SK-N-SH (cell line): ENCODE data around the gene TGFBRAP1. TPM values are rescaled to one million over a fixed set of nuclear protein-coding genes. Genes with fewer than 3 reads are reported as not detected.

Experiments
- CTCF ChIA-PET: fragments of 300-600, 350-600 bp; formaldehyde crosslinking; extraction: SDS; loops from one replicate; lab custom pipeline; 2021; lab: Yijun Ruan, JAX
- POLR2A ChIA-PET: fragments of 350-600 bp; sonication (Branson Sonifier 250); formaldehyde crosslinking; extraction: SDS; loops from one replicate; lab custom pipeline; 2020; ENCODE audit warnings: antibody characterized with exemption, inconsistent platforms; lab: Yijun Ruan, JAX
- DNase-seq: peaks from one replicate; pipeline ENCODE4 v3.0.0; 2012
- H2AFZ ChIP-seq: fragments of 200-600 bp; sonication (generic); 2 replicates; pipeline ENCODE4 v1.8.1; 2016; ENCODE audit warnings: antibody characterized with exemption, mild to moderate bottlenecking, low read depth
- H3F3A ChIP-seq: fragments of 200-600 bp; sonication (generic); replicated peaks from 2 replicates; pipeline ENCODE3; 2016; ENCODE audit warnings: antibody characterized with exemption, mild to moderate bottlenecking; ENCODE audit not compliant: insufficient read depth
- H3K27ac ChIP-seq, 2 experiments: fragments of 200-500 bp in 1 of 2; fragments of 200-600 bp in 1 of 2; sonication (Bioruptor generic) in 1 of 2; sonication (generic), shearing (Covaris generic) in 1 of 2; 2 replicates each; pipeline versions ENCODE4 v1.5.1 to v1.6.1; 2014 to 2016; ENCODE audit warnings: low read depth in 2 of 2, inconsistent platforms in 1 of 2, low read length in 1 of 2, mild to moderate bottlenecking in 1 of 2, mixed read lengths in 1 of 2
- H3K27me3 ChIP-seq: fragments of 200-600 bp; sonication (generic), shearing (Covaris generic); 2 replicates; pipeline ENCODE4 v1.6.1; 2016; ENCODE audit warnings: mixed run types; ENCODE audit not compliant: insufficient read depth
- H3K36me3 ChIP-seq, 2 experiments: fragments of 200-500 bp in 1 of 2; fragments of 200-600 bp in 1 of 2; sonication (Bioruptor generic) in 1 of 2; sonication (generic) in 1 of 2; replicated peaks in 1 of 2; 2 replicates each; pipeline versions ENCODE3 to v1.5.1; 2014 to 2016; ENCODE audit warnings: low read length in 1 of 2, mild to moderate bottlenecking in 1 of 2; ENCODE audit not compliant: insufficient read depth in 2 of 2, control insufficient read depth in 1 of 2
- H3K4me1 ChIP-seq, 2 experiments: fragments of 200-500 bp in 1 of 2; fragments of 200-600 bp in 1 of 2; sonication (Bioruptor generic) in 1 of 2; sonication (generic), shearing (Covaris generic) in 1 of 2; 2 replicates each; pipeline versions ENCODE4 v1.5.1 to v1.6.1; 2014 to 2016; ENCODE audit warnings: low read depth in 1 of 2, low read length in 1 of 2, mixed run types in 1 of 2; ENCODE audit not compliant: insufficient read depth in 2 of 2, control insufficient read depth in 1 of 2
- H3K4me2 ChIP-seq: fragments of 200-600 bp; sonication (generic), shearing (Covaris generic); 2 replicates; pipeline ENCODE4 v1.6.1; 2017; ENCODE audit warnings: mixed run types
- H3K4me3 ChIP-seq, 2 experiments: fragments of 200-500 bp in 1 of 2; fragments of 200-600 bp in 1 of 2; sonication (Bioruptor generic) in 1 of 2; sonication (generic), shearing (Covaris generic) in 1 of 2; 2 replicates each; pipeline versions ENCODE4 v1.5.1 to v1.8.1; 2014 to 2016; ENCODE audit warnings: low read depth in 2 of 2, inconsistent platforms in 1 of 2, low read length in 1 of 2, mild to moderate bottlenecking in 1 of 2, mixed read lengths in 1 of 2, moderate library complexity in 1 of 2
- H3K79me2 ChIP-seq: fragments of 200-600 bp; sonication (generic); 2 replicates; pipeline ENCODE4 v1.8.1; 2017; ENCODE audit warnings: mild to moderate bottlenecking; ENCODE audit not compliant: insufficient read depth
- H3K9ac ChIP-seq: fragments of 200-600 bp; sonication (generic); 2 replicates; pipeline ENCODE4 v1.6.1; 2017; ENCODE audit warnings: mixed run types
- H3K9me2 ChIP-seq: fragments of 200-600 bp; sonication (generic); 2 replicates; pipeline ENCODE4 v1.6.1; 2017; ENCODE audit warnings: mixed run types
- H3K9me3 ChIP-seq: fragments of 200-600 bp; sonication (generic); 2 replicates; pipeline ENCODE4 v1.6.1; 2017; ENCODE audit warnings: mixed run types, mild to moderate bottlenecking, moderate library complexity
- H4K20me1 ChIP-seq: fragments of 200-600 bp; sonication (generic); 2 replicates; pipeline ENCODE4 v1.6.1; 2017; ENCODE audit warnings: mild to moderate bottlenecking, mixed run types; ENCODE audit not compliant: insufficient read depth
- CHD2 ChIP-seq: fragments of 150-350 bp; IDR thresholded peaks from 2 replicates; pipeline ENCODE4 v1.6.1; 2018; ENCODE audit warnings: low read length; ENCODE audit not compliant: partially characterized antibody
- ELF1 ChIP-seq: IDR thresholded peaks from 2 replicates; pipeline ENCODE4 v1.4.0; 2012
- EZH2phosphoT487 ChIP-seq: fragments of 200-600 bp; sonication (generic); IDR thresholded peaks from 2 replicates; pipeline ENCODE4 v1.6.1; 2017; ENCODE audit warnings: low read depth, mixed run types, mild to moderate bottlenecking, antibody characterized with exemption, moderate library complexity, borderline replicate concordance
- FOXJ3 ChIP-seq: sonication (generic); formaldehyde crosslinking; IDR thresholded peaks from 2 replicates; pipeline ENCODE4 v1.5.1; 2020; ENCODE audit warnings: mild to moderate bottlenecking, missing genetic modification reagents
- MEF2A ChIP-seq: IDR thresholded peaks from 2 replicates; pipeline ENCODE4 v1.4.0; 2012; ENCODE audit warnings: low read depth, borderline replicate concordance
- NFIC ChIP-seq: IDR thresholded peaks from 2 replicates; pipeline ENCODE4 v1.4.0; 2012; ENCODE audit warnings: borderline replicate concordance
- NRF1 ChIP-seq: IDR thresholded peaks from 2 replicates; pipeline ENCODE4 v1.6.1; 2012; ENCODE audit warnings: low read depth, mild to moderate bottlenecking, low read length
- POLR2AphosphoS5 ChIP-seq: IDR thresholded peaks from 2 replicates; pipeline ENCODE4 v1.6.1; 2012; ENCODE audit warnings: low read depth, low read length
- REST ChIP-seq: IDR thresholded peaks from 2 replicates; pipeline ENCODE4 v1.6.1; 2012; ENCODE audit warnings: mild to moderate bottlenecking, low read depth, low read length, moderate library complexity
- RFX5 ChIP-seq: IDR thresholded peaks from 2 replicates; pipeline ENCODE4 v1.6.1; 2012; ENCODE audit warnings: mild to moderate bottlenecking, improper control_type of control experiment, low read length
- RXRA ChIP-seq: IDR thresholded peaks from 2 replicates; pipeline ENCODE4 v1.4.0; 2012; ENCODE audit warnings: low read depth, mild to moderate bottlenecking, borderline replicate concordance
- TCF12 ChIP-seq: IDR thresholded peaks from 2 replicates; pipeline ENCODE4 v1.4.0; 2012
- TEAD4 ChIP-seq: IDR thresholded peaks from 2 replicates; pipeline ENCODE4 v1.4.0; 2012; ENCODE audit warnings: mild to moderate bottlenecking, borderline replicate concordance; ENCODE audit not compliant: insufficient read depth
- USF1 ChIP-seq: IDR thresholded peaks from 2 replicates; pipeline ENCODE4 v1.4.0; 2012; ENCODE audit warnings: low read depth, borderline replicate concordance
- ZBTB33 ChIP-seq: IDR thresholded peaks from 2 replicates; pipeline ENCODE4 v1.4.0; 2012; ENCODE audit warnings: low read depth, borderline replicate concordance
- WGBS: methylation state at CpG from one replicate; pipeline ENCODE4 v1.1.6; 2017; ENCODE audit warnings: low lambda C conversion rate; 5-methylcytosine and 5-hydroxymethylcytosine counted together
- polyA plus RNA-seq, 3 experiments: library from polyadenylated mRNA; depleted of rRNA; stranded (reverse); fragments of >200 nt; gene quantifications; 2 replicates each; pipeline ENCODE4 v1.2.3, GENCODE V29; 2012
- TF ChIP-seq, protein P1 (sequence below): fragments of 200-600 bp; sonication (generic); IDR thresholded peaks from 2 replicates; pipeline ENCODE4 v1.6.1; 2017; ENCODE audit warnings: antibody characterized with exemption, mild to moderate bottlenecking, moderate library complexity

Gene TGFBRAP1
- polyA plus RNA-seq, 1 of the 3 experiments (the other 2 are of a cell fraction): 5.7 TPM

DNA sequence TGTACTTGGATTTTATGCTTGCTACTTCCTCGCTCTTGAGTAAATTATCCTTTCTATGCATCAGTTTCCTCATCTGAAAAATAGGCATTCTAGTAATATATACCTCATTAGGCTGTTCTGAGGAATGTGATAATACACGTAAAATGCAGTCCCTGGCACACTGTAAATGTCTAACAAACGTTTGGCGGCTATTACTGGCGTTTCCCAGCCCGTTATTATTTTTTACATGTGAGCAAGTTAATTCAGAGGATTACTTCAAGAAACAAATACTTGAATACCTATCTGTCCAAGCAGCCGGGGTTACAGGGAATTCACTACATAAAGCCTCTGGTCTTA is 7.2 kb upstream of the TGFBRAP1 start (continued):
- TF ChIP-seq ZBTB33: no peak
- TF ChIP-seq TEAD4: no peak
- no peak for TF ChIP-seq RXRA
- no peak for TF ChIP-seq RFX5

DNA sequence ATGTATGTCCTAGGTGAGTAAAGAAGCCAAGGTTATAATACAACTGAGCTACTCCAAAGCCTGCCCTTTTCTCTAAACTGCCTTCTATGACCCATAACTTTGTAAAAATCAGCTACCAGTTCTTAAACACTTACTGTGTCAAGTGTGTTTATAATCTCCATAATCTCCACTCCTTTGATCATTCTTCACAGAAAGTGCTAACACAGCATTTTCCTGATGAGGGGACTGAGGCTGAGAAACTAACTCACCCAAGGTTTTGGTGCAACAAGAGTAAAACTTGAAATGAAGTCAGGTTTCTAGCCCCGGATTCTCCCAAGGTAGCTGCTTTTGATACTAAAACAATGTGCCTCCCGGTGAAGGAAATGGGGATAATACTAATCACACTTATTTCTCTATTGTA is 5.9 kb upstream of the TGFBRAP1 start:
- H3K4me2 ChIP-seq: no peak overlapping the region

GRCh38 chr2:105334211-105334610 is 4.7 kb upstream of the TGFBRAP1 start:
- Histone ChIP-seq H3K4me1 (peaks cover 6 to 17% of the 10 kb centered on the region in 2 experiments), H3K4me2 (no peak overlapping the region), H4K20me1 (no peaks in the 10 kb centered on the region), H3K27me3 (no peaks in the 10 kb centered on the region), H3K36me3 (peaks cover 0 to 7% of the 10 kb centered on the region in 2 experiments), H3K79me2 (peaks cover 33% of the 10 kb centered on the region), H3K9ac (no peak overlapping the region), H3K27ac (no peak overlapping the region), H3K4me3 (no peak overlapping the region), H2AFZ (no peak overlapping the region), H3K9me2 (no peaks in the 10 kb centered on the region), H3F3A (peaks cover 4% of the 10 kb centered on the region), H3K9me3 (no peaks in the 10 kb centered on the region)
- ChIA-PET CTCF (no interaction called here), POLR2A (no interaction called here)
- WGBS: 89% methylated on average over 4 of the region's 4 CpGs
- DNase-seq: no peak
- no peak for TF ChIP-seq FOXJ3 (CRISPR knock-in tag)
- TF ChIP-seq TEAD4: no peak
- no peak for TF ChIP-seq USF1
- TF ChIP-seq, protein P1, sequence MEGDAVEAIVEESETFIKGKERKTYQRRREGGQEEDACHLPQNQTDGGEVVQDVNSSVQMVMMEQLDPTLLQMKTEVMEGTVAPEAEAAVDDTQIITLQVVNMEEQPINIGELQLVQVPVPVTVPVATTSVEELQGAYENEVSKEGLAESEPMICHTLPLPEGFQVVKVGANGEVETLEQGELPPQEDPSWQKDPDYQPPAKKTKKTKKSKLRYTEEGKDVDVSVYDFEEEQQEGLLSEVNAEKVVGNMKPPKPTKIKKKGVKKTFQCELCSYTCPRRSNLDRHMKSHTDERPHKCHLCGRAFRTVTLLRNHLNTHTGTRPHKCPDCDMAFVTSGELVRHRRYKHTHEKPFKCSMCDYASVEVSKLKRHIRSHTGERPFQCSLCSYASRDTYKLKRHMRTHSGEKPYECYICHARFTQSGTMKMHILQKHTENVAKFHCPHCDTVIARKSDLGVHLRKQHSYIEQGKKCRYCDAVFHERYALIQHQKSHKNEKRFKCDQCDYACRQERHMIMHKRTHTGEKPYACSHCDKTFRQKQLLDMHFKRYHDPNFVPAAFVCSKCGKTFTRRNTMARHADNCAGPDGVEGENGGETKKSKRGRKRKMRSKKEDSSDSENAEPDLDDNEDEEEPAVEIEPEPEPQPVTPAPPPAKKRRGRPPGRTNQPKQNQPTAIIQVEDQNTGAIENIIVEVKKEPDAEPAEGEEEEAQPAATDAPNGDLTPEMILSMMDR: no peak
- no peak for TF ChIP-seq REST
- no peak for TF ChIP-seq MEF2A
- TF ChIP-seq RFX5: no peak
- no peak for TF ChIP-seq POLR2AphosphoS5
- no peak for TF ChIP-seq ELF1

More for the DNA sequence above, 5.9 kb upstream of the TGFBRAP1 start:
- POLR2A ChIA-PET: no interaction called here
- WGBS: 95% methylated on average over 2 of the region's 2 CpGs
- Histone ChIP-seq H3K9me2 (no peaks in the 10 kb centered on the region), H2AFZ (no peak overlapping the region), H3K79me2 (peaks cover 38% of the 10 kb centered on the region), H4K20me1 (no peaks in the 10 kb centered on the region), H3K9me3 (no peaks in the 10 kb centered on the region), H3K27me3 (no peaks in the 10 kb centered on the region), H3K27ac (no peak overlapping the region), H3F3A (peaks cover 4% of the 10 kb centered on the region), H3K9ac (no peak overlapping the region), H3K4me1 (peaks cover 8 to 13% of the 10 kb centered on the region in 2 experiments; a peak in 3 of 4 replicates), H3K36me3 (peaks cover 6 to 19% of the 10 kb centered on the region in 2 experiments), H3K4me3 (no peak overlapping the region)
- CTCF ChIA-PET: interaction anchor here (0.9 to 1.2 kb wide), 3 partner anchors 15 to 100 kb away, joined by 3 to 5 read pairs (median 3); no protein-coding TSS in a partner anchor
- DNase-seq: no peak
- TF ChIP-seq RFX5: no peak
- TF ChIP-seq EZH2phosphoT487: no peak
- no peak for TF ChIP-seq MEF2A
- TF ChIP-seq NFIC: no peak
- no peak for TF ChIP-seq NRF1
- TF ChIP-seq CHD2: no peak
- no peak for TF ChIP-seq RXRA
- TF ChIP-seq FOXJ3 (CRISPR knock-in tag): no peak
- TF ChIP-seq TEAD4: no peak
- no peak for TF ChIP-seq ELF1
- no peak for TF ChIP-seq USF1
- TF ChIP-seq TCF12: no peak
